ENCODE results near the gene PPP1R12B.

DNA sequence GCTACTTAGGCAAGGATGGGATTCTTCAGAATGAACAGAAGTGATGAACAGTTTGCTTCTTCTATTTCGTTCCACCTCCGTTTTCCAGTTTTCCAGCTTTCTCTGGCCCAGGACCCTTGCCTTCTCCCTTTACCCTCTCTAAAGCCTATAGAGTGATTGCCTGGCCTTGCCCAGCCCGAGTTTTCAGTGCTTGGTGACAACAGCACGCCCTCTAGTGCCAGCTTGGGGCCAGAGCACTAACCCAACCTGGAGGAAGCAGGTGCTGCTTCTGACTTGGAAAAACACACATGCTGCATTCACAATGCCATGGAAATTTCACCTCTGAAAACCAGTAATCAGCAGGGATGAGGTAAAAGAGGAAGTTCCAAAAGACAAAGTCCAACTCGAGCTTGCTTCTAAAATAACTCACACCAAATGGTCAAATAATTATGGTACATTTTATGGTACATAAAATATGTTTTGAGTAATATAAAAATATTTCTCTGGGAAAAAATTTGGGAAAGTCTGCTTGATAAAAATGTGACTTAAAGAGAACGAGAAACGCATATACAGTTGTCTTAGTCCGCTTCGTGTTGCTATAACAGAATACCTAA, 32.8 kb upstream of the PPP1R12B start:
- TF ChIP-seq, protein P1, sequence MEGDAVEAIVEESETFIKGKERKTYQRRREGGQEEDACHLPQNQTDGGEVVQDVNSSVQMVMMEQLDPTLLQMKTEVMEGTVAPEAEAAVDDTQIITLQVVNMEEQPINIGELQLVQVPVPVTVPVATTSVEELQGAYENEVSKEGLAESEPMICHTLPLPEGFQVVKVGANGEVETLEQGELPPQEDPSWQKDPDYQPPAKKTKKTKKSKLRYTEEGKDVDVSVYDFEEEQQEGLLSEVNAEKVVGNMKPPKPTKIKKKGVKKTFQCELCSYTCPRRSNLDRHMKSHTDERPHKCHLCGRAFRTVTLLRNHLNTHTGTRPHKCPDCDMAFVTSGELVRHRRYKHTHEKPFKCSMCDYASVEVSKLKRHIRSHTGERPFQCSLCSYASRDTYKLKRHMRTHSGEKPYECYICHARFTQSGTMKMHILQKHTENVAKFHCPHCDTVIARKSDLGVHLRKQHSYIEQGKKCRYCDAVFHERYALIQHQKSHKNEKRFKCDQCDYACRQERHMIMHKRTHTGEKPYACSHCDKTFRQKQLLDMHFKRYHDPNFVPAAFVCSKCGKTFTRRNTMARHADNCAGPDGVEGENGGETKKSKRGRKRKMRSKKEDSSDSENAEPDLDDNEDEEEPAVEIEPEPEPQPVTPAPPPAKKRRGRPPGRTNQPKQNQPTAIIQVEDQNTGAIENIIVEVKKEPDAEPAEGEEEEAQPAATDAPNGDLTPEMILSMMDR (IDR thresholded peaks at IDR 0.05): peak; percentile 73 to 92 (median 78)
- no peak for TF ChIP-seq POLR2A (IDR thresholded peaks at IDR 0.05)

All from uterus (tissue), 2 donors.